NCI-H1048 (cell line): ENCODE measurements around the gene SMOC1.

Experiments used
- DNase-seq: peaks from one replicate; lab custom pipeline; 2025; lab: John Stamatoyannopoulos, UW

Gene SMOC1

DNA sequence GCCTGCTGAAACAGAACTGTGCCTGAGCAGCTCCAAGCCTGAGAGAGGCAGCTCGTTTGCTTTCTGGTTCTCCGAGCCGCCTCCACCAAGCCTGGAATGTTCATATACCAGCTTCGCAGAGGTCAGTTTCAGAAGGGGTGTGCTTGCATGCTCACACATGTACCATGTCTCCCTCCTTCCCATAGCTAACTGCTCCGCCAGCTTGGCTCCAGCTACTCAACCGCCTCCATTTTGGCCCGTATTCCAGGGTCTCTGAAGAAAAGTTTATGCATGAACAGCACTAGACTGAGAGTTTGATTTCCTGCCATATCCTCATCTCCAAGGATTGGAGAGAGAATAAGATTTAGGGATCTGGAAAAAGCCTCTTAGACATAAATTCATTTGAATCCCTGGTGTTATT is 103.7 kb downstream of the SMOC1 start:
- DNase-seq: no peak

DNA sequence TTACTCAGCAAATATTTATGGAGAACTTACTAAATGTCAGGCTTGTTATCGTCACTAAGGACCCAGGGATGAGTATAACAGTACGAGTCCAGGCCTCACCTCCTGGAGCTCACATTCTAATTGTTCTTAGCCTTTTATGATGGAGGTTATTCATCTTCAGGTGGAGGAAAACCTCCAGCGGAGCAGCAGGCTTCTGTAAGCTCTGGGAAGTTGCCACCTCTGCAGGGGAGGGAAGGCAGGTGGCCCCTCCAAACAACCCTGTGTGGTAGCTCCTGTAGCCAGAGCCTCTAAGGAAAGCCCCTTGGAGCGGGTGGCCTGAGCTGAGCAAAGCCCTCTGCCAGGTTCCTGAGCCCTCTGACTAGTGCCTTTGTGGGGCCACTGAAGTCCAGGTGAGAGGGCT is 104.1 kb downstream of the SMOC1 start:
- no peak for DNase-seq

DNA sequence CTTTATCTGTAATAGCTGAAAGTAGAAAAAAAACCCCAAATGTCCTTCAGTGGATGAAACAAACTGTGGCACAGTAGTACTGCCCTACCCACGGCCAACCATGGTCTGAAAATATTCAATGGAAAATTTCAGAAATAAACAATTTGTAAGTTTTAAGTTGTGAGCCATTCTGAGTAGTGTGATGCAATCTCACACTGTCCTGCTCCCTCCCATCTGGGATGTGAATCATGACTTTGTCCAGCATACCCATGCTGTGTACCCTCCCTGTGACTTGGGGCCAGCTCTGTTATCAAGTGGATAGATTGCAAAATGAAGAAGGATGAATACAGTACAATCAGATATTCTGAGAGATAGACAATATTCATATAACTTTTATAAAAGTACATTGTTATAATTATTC is 106.2 kb downstream of the SMOC1 start:
- no peak for DNase-seq

DNA sequence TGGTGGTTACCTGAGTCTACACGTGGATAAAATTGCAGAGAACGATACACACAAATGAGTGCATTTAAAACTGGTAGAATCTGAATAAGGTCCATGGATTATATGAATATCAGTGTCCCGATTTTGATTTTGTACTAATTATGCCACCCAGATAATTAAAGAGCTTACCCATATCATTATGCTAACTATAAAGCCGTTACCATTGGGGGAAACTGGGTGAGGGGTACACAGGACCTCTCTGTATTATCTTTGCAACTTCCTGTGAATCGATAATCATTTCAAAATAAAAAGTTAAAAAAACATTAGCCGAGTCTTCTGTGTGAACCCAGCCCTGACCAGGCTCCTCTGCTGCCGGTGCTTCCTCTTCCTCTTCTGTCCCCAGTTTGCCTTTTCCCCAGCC is 107.1 kb downstream of the SMOC1 start:
- no peak for DNase-seq

DNA sequence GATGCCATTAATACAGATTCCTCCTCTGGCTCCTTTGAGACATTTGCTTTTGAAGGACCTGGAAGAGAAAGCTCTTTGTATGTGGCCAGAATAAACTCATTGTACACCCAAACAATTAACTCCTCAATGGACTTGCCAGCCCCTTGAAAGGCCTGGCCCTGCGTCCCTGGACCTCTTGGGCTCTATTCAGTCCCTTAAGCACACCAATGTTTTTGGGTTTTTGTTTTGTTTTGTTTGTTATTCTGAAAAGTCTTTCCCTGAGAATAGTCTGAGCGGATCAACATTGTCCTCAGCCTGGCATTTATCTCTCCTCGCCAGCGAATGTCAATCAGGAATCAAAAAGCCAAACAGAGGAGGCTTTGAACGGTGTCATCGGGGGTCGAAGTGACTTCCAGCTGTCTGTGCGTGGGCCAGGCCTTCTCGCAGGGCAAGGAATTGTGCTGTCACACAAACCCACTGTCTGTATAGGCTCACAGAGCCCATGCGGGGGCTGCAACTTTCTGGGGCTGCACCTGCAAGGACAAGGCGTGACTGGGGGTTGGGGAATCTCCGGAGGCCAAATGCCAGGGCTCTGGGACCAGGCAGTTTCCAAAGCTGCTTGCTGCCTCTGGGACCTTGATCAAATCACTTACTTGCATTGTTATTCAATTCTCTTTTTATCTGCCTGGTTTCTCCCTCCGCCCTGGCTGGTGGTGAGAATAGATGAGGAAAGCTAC is 108.3 kb downstream of the SMOC1 start:
- DNase-seq: no peak

DNA sequence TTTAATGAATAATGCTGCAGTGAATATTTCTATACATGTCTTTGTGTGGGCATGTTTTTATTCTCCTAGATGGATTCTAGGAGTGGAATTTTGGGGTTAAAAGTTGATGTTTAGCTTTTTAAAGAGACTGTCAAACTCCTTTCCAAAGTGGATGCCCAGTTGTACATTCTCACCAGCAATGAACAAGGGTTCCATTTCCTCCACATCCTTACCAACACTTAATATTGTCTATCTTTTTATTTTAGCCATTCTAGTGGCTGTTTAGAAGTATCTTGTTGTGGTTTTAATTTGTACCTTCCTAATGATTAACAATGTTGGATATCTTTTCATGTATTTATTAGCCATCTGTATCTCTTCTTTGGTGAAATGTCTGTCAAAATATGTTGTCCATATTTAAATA is 109.8 kb downstream of the SMOC1 start:
- DNase-seq: no peak

DNA sequence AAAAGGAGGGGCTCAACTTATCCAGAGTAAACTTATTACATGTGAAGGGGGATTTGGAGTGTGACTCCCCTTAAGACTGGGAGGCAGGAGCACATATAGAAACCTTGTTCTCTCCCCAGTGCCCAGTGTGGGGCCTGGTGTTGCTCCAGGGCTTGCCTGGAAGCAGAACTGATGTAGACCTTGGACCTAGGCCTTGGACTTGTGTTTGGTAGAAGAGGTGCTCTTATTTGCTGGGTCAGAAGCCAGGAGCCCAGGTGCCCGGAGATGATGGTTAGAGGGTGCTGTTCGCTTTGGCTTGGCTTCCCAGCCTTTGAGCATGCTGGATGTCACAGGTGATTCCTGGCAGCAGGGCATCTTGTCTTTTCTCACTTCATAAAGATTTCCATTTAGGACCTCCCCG is 110.4 kb downstream of the SMOC1 start:
- no peak for DNase-seq

DNA sequence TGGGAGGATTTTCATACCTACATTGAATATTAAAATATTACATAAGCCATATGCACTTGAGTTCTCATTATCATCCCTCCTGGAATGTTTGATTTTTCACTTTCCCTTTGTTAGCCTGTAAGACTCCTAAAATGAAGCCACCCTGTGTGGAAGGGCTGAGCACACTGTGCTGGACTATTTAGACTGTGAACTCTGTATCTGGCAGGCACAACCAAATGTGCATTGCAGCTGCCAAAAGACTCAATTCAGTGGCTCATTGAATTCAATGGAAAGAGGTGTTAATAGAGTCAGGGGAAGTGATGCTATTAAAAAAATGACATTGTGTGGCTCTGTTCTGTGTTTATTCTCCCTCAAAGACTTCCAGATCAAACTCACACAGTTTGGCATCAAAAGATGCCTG is 111.1 kb downstream of the SMOC1 start:
- DNase-seq: no peak

DNA sequence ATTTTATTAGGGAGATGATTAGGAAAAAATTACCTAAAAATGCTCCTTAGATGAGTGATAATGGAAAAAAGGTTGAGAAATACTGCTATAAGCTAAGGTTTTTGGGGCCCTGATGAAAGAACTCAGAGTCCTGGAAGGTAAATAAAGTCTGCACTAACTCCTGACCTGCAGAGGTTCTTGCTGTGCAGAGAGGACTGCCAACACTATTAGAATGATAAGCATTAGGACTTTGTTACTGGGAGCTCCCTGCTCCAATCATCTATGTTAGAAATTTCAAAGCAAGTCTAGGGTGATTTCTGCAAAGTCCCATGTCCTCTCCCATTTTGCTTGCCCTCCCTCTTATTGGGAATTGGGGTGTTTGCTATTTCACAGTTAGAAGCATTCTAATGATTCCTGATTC is 112.2 kb downstream of the SMOC1 start:
- DNase-seq: no peak

DNA sequence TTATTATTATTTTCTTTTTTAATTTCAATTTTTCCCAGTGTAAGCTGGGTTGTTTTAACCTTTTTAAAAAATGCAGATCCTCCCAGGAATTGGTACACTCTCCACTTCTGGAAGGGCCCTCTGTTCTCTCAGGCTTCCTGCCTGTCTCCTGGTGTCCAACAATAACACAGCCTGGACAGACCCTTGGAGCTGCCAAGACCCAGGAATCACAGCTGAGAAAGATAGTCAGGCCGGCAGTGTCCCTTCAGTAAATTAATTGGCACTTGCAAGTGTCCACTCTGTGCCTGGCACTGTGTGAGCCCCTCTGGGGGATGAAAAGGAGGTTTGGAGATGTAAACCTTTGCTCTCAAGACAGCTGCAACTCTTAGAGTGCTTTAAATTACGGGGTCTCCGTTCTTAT is 113.3 kb downstream of the SMOC1 start:
- no peak for DNase-seq

DNA sequence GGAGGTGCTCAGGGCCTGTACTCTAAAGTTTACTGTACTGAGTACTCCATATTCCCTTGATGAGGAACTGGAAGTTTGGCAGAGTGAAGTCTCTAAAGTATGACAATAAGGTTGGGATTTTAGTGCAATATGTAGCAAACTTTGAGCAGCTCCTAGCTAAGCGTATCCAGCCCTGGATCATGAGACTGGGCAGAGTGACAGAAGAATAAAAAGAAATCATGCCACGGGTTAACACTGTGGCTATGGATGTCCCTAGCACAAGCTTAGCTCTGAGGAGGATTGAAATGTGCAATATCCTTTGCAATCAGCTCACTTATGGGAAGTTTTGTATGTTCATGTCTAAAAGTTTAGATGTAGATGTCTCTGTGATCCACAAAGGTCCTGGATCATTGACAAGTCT is 114.1 kb downstream of the SMOC1 start:
- DNase-seq: no peak

DNA sequence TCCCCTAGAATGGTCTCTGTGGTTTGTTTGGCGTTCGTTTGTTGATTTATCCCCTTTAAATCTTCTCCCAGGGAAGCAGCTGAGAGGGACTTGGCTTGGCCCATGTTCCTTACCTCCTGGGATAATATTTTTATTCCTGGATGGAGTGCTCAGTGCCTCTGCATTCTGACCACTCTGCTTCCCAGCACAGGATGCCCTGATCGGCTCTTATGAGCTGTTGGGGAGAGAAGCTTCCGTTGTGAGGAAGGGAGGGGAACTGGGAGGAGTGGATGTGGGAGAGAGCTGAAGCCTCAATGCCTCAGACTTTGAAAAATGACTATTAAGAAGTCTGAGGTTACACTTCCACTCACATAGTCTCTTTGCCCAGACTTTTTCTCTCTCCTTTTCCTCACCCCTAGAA is 114.8 kb downstream of the SMOC1 start:
- DNase-seq: no peak

DNA sequence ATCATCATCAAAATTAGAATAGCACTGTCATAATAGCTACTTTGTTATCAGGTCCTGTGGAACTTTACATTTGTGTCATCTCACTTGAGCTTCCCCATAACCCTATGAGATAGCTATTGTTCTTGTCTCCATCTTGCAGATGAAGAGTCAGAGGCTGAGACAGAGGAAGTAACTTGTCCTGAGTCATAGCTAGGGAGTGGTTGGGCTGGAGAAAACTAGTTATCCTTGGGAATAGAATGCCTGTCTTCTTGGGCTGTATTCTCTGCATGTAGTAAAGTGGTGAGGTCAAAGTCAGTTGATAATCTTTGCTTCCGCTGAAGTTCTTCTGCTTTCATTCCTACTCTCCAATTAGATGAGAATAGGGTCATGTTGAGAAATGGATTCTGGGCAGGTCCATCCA is 117.0 kb downstream of the SMOC1 start:
- no peak for DNase-seq

DNA sequence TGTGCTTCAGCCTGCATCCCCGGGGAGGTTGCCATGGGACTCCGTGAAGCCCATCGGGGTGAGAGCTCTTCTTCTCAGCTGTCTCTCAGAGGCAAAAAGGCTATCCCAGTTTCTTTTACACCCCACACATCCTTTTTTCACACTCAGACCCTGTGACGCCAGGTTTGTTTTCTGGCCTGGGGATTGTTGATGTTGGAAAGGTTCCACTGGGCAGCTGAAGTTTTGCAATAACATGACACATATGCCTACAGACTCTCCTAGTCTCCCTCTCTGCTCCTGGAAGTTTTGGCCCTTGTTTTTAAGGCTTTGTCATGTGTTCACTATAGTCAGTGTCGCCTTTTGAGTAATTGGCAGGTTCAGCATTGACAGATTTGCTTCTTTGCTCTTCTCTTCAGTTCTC is 118.6 kb downstream of the SMOC1 start:
- DNase-seq: no peak

DNA sequence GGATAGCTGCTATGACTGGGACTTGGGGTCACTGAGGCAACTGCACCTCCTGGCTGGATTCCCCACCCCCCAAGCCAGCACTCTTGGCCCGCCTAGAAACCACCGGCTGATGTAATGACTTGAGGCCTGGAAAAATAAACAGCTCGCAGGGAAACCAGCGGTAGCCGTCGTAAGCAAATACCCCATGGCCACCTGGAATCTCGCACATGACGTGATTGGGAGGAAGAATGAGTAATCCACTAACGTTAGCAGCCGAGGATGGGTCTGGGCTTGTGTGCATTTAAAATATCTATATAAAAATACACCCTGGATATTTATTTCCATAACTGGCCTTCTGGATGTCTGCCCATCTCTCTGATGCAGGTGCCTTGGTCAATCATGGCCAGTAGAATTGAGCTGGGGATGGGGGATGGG is 120.1 kb downstream of the SMOC1 start:
- no peak for DNase-seq

DNA sequence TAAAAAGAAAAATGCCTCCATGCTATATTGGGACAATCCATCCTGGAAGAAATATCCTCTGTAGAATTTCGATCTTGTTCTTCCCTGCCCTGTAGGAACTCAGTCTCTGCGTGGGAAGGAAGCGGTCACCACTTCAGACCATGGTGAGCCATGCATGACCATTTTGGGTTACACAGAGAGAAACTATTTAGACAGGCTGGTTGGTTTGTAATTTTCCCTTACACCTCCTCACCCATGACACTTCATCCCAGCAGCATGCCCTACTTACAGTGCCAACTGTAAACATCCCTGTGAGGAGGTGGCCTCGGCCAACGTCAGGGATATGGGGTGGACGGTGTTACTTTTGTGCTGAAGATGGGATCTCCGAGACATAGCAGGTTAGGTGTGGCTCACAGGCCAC is 121.4 kb downstream of the SMOC1 start:
- no peak for DNase-seq

DNA sequence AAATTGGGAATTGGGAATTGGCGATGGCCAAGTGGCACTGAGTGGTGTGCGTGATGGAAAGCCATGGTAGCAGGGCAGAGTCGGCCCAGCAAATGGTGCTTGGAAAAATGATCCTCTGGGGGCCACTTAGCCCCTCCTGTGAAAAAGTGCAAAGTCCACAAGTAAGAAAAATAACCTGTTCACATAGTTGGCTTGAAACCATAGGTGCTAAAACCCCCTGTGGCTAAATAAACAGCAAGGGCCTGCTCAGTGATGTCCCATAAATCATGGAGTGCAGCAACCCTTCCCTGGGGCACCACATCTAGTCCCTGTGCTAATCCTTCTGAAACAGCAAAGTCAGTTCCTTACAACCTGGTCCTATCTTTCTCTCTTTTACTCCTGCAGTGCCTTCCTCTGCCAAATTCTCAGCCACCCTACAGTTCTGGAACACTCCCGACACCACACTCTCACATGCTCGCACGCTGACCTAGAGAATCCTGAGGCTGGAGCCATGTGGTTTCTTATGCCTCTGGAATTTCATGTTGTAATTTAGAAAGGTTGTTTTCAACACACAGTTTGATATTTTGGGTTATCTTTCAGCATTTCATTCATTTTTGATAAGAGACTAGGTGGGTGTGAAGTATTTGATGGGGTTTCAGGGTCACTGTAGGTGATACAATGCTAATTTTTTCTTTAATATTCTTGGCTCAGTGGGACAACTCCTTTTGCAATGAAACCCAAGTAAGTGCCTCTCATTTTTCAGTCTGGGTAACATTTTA is 123.6 kb downstream of the SMOC1 start:
- no peak for DNase-seq

DNA sequence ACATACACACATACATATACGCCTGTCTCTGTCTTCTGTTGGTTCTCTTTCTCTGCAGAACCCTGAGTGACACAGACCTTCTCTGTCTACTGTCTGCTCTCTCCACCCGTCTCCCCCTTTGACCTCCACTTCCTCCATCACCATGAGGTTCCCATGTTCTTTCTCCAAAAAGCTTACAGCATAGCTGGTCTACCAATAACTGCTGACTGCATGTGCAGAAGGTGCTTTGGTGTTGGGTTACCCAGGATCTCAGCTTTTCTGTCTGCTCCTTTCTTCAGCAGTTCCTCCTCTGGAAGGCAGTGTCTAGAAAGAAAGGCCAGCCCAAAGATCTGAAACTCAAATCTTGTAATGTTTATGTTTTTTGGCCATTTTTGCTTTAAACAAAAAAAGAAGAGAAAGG is 125.6 kb downstream of the SMOC1 start:
- DNase-seq: no peak

DNA sequence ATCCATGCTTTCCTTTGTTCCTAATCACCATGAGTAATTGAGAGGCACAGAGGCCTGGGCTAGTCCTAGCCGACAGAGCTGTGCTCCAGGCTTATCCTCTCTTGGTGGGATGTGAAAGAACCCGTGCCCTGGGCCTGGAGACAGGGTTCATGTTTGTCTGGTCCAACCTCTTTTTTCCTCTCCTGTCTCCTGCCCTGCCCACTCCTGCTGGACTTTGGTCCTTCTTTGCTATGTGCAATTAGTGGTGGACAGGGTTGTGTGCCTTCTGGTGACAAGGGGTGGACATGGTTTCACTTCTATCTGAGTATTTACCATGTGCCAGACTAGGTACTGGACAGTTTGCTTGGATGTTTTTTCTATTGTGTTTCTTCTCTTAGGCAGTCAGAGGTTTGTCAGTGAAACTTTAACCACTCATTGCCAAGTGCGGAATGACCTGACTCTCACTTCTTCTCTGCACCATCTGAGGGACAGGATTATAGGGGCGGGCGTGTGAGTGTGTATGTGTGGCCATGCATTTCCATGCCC is 126.1 kb downstream of the SMOC1 start:
- no peak for DNase-seq

DNA sequence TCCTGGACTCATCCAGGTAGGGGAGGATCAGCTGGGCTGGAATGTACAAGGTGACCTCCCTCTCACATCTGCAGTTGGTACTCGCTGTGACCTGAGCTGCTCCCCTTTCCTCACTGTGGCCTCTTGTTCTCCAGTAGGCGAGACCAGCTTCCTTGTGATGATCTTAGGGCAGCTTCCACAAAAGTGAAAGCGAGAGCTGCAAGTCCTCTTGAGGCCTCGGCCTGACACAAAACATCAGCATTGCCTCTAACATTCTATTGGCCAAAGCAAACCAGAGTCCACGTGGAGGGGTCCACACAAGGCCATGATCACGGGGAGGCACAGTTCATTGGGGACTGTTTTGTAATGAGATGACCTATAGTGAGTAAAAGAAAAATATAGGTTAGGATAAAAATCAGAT is 127.5 kb downstream of the SMOC1 start:
- no peak for DNase-seq

DNA sequence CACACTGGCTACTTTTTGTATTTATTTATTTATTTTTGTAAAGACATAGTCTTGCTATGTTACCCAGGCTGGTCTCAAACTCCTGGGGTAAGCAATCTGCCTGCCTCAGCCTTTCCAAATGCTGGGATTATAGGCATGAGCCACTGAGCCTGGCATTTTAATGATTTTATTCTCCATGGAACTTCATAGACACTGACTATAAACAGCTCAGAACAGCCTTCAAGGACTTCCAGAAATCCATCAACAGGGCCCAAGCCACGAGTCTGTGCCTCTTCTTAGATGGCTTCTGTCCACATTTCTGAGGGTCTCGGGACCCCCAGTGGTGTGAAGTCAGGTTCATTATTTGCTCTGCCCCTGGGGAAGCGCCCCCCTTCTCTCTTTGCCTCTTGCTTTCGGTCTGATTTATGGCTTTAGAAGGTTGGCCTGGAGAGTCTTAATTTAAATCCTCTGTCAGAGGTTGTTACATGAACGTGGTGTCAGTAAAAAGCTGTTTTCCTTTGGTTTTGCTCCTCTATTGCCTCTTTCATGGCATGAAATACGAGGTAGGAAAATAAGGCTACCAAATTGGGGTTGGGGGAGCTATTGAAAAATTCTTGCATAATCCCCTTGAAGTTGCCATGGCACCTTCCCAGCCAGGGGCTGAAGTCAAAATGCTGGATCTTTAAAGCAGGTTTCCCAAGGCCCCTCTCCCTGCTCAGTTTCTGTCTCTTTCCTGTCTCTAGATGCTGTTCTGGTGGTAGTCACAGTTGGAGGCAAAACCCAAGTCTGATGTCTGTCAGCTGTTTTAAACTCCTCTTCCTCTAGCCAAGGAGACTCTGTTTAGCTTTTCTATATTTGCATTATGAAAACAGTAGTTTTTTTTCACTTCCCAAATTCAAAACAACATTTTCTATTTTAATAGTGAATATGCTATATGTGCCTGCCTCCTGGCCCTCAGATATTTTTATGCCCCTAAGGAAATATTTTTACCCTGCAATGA is 129.4 kb downstream of the SMOC1 start:
- DNase-seq: no peak

DNA sequence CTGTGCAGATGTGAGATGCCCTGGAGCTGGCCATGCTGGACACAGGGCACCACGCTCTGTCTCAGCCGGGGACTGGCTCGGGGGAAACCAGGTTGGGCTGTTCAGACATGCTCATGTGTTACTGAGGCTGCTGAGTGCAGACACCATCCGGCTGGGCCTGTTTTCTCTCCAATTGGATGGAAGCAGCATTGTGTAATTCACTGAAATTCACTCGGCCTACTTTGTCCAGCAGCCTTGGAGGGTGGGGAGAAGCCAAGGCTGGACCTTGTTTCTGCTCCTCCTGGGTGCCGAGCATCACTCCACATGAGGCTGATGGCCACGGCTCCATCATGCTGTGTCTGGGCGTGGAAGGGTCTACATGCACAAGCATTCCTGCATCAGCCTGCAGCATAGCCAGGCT is 130.7 kb downstream of the SMOC1 start:
- DNase-seq: no peak
